ENCODE results near the gene CALHM6.

CALHM6 gene

DNA sequence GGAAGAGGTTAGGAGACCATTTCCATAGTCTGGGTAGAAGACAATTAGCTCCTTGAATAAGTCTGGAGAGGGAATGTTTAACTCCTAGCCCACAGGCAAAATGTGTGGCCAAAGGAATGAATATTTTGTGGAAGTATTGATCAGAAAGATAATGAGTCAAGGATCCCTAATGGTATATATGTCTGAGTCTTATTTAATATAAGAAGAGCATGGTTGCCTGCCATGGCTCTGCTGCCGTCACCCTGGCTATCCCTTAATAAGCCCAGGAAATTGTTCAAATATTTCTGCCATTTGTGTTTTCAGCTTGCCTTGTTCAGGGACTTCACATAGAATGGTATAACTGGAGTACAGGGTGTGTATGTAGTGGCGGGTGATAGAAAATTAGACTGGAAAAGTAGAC is 18.1 kb upstream of the CALHM6 start:
- H3K27ac ChIP-seq (ENCODE audit: low read length) = no peak overlapping the region

GRCh38 chr6:116444092-116444491 is 17.1 kb upstream of the CALHM6 start:
- Histone ChIP-seq H3K4me3 (ENCODE audit: low read length) (no peak overlapping the region), H3K9me2 (replicated peaks; ENCODE audit: insufficient read depth, low read length) (no peaks in the 10 kb centered on the region), H3K27me3 (replicated peaks; ENCODE audit: insufficient read depth, low read length) (no peaks in the 10 kb centered on the region), H3K9ac (ENCODE audit: low read length) (no peak overlapping the region), H3K79me2 (ENCODE audit: low read length) (no peaks in the 10 kb centered on the region), H3K4me2 (ENCODE audit: low read depth, low read length) (no peak overlapping the region), H4K20me1 (ENCODE audit: insufficient read depth, low read length) (no peaks in the 10 kb centered on the region), H3K9me3 (replicated peaks; ENCODE audit: insufficient read depth, low read length) (no peaks in the 10 kb centered on the region), H2AFZ (ENCODE audit: low read length) (no peak overlapping the region), H3K27ac (ENCODE audit: low read length) (no peak overlapping the region), H3K36me3 (replicated peaks; ENCODE audit: insufficient read depth, low read length) (no peaks in the 10 kb centered on the region), H3F3A (ENCODE audit: insufficient read depth, low read length) (peaks cover 21% of the 10 kb centered on the region; the same call in 1 of the 2 replicates), H3K4me1 (ENCODE audit: low read length) (peaks cover 36% of the 10 kb centered on the region)
- TF ChIP-seq EZH2 (optimal IDR thresholded peaks at IDR 0.05; ENCODE audit: low read depth, low read length) = no peak
- peak; percentile 61 for TF ChIP-seq CTCF (IDR thresholded peaks at IDR 0.05; ENCODE audit: low read length)
- TF ChIP-seq EZH2phosphoT487 (IDR thresholded peaks at IDR 0.05; ENCODE audit: low read length) = no peak
- DNase-seq = peak; percentile 40

More for the DNA sequence above, 18.1 kb upstream of the CALHM6 start:
- H3K4me2 ChIP-seq (ENCODE audit: low read depth, low read length) = no peak overlapping the region
- H3K27me3 ChIP-seq (replicated peaks; ENCODE audit: insufficient read depth, low read length) = no peaks in the 10 kb centered on the region
- no peaks in the 10 kb centered on the region for H3K36me3 ChIP-seq (replicated peaks; ENCODE audit: insufficient read depth, low read length)
- H3K9me3 ChIP-seq (replicated peaks; ENCODE audit: insufficient read depth, low read length) = no peaks in the 10 kb centered on the region
- no peak overlapping the region for H3K4me3 ChIP-seq (ENCODE audit: low read length)
- no peaks in the 10 kb centered on the region for H4K20me1 ChIP-seq (ENCODE audit: insufficient read depth, low read length)
- H3K4me1 ChIP-seq (ENCODE audit: low read length) = peaks cover 36% of the 10 kb centered on the region
- no peaks in the 10 kb centered on the region for H3K9me2 ChIP-seq (replicated peaks; ENCODE audit: insufficient read depth, low read length)
- peaks cover 21% of the 10 kb centered on the region; the same call in 1 of the 2 replicates for H3F3A ChIP-seq (ENCODE audit: insufficient read depth, low read length)
- H3K9ac ChIP-seq (ENCODE audit: low read length) = no peak overlapping the region
- TF ChIP-seq CTCF (IDR thresholded peaks at IDR 0.05; ENCODE audit: low read length) (no peak), EZH2 (optimal IDR thresholded peaks at IDR 0.05; ENCODE audit: low read depth, low read length) (no peak), EZH2phosphoT487 (IDR thresholded peaks at IDR 0.05; ENCODE audit: low read length) (no peak)
- no peaks in the 10 kb centered on the region for H3K79me2 ChIP-seq (ENCODE audit: low read length)
- no peak overlapping the region for H2AFZ ChIP-seq (ENCODE audit: low read length)
- DNase-seq = no peak

- no peaks in the 10 kb centered on the region for H3K79me2 ChIP-seq (ENCODE audit: low read length)
- no peaks in the 10 kb centered on the region for H3K27me3 ChIP-seq (replicated peaks; ENCODE audit: insufficient read depth, low read length)
- no peaks in the 10 kb centered on the region for H4K20me1 ChIP-seq (ENCODE audit: insufficient read depth, low read length)
- H3K36me3 ChIP-seq (replicated peaks; ENCODE audit: insufficient read depth, low read length) = no peaks in the 10 kb centered on the region
- peaks cover 36% of the 10 kb centered on the region for H3K4me1 ChIP-seq (ENCODE audit: low read length)
- peak overlapping the region; percentile 14; the same call in 1 of the 2 replicates for H3K4me2 ChIP-seq (ENCODE audit: low read depth, low read length)
- peaks cover 21% of the 10 kb centered on the region; the same call in 1 of the 2 replicates for H3F3A ChIP-seq (ENCODE audit: insufficient read depth, low read length)
- H2AFZ ChIP-seq (ENCODE audit: low read length) = no peak overlapping the region
- H3K27ac ChIP-seq (ENCODE audit: low read length) = peak overlapping the region; percentile 37; the same call in 1 of the 2 replicates
- no peaks in the 10 kb centered on the region for H3K9me2 ChIP-seq (replicated peaks; ENCODE audit: insufficient read depth, low read length)
- DNase-seq = no peak
- H3K4me3 ChIP-seq (ENCODE audit: low read length) = no peak overlapping the region
- H3K9me3 ChIP-seq (replicated peaks; ENCODE audit: insufficient read depth, low read length) = no peaks in the 10 kb centered on the region
- H3K9ac ChIP-seq (ENCODE audit: low read length) = no peak overlapping the region
- TF ChIP-seq EZH2 (optimal IDR thresholded peaks at IDR 0.05; ENCODE audit: low read depth, low read length) (no peak), CTCF (IDR thresholded peaks at IDR 0.05; ENCODE audit: low read length) (no peak), EZH2phosphoT487 (IDR thresholded peaks at IDR 0.05; ENCODE audit: low read length) (no peak)
Measured at GRCh38 chr6:116444575-116444974, 16.6 kb upstream of the CALHM6 start.
